Spleen (tissue), 11 donors: ENCODE data around the gene CYP1A2. TPM values are rescaled to one million over a fixed set of nuclear protein-coding genes. Genes with fewer than 3 reads are reported as not detected.

Experiments
- DNase-seq: peaks from one replicate; pipeline ENCODE4 v3.0.0-alpha.2; 2020
- H3K27ac ChIP-seq, 8 donors: fragments of 200-600 bp; sonication (generic) in 7 of 8; 1 replicate in 4 of 8; 2 replicates in 4 of 8; pipeline versions ENCODE4 v1.5.0 to v1.8.0; 2016 to 2021; ENCODE audit warnings: inconsistent platforms in 4 of 8, mild to moderate bottlenecking in 4 of 8, moderate library complexity in 1 of 8
- H3K27me3 ChIP-seq, 7 donors: fragments of 200-600 bp; sonication (generic) in 6 of 7; replicated peaks in 1 of 7; 1 replicate in 4 of 7; 2 replicates in 3 of 7; pipeline versions ENCODE4 v1.5.0 to v1.8.0; 2016 to 2021; ENCODE audit warnings: inconsistent platforms in 3 of 7, mild to moderate bottlenecking in 1 of 7
- H3K36me3 ChIP-seq, 6 donors: fragments of 200-600 bp; sonication (generic) in 5 of 6; 1 replicate in 4 of 6; 2 replicates in 2 of 6; pipeline versions ENCODE4 v1.5.0 to v1.8.0; 2016 to 2021; ENCODE audit warnings: inconsistent platforms in 2 of 6
- H3K4me1 ChIP-seq, 6 donors: fragments of 200-600 bp; sonication (generic) in 5 of 6; 1 replicate in 3 of 6; 2 replicates in 3 of 6; pipeline versions ENCODE4 v1.5.0 to v1.8.0; 2016 to 2021; ENCODE audit warnings: inconsistent platforms in 3 of 6
- H3K4me3 ChIP-seq, 8 donors: fragments of 200-600 bp; sonication (generic) in 7 of 8; 1 replicate in 4 of 8; 2 replicates in 4 of 8; pipeline versions ENCODE4 v1.5.0 to v1.8.0; 2016 to 2021; ENCODE audit warnings: inconsistent platforms in 4 of 8, mild to moderate bottlenecking in 4 of 8, moderate library complexity in 2 of 8
- H3K9me3 ChIP-seq, 8 donors: fragments of 200-600 bp; sonication (generic) in 7 of 8; 1 replicate in 4 of 8; 2 replicates in 4 of 8; pipeline versions ENCODE4 v1.5.0 to v1.8.0; 2016 to 2021; ENCODE audit warnings: inconsistent platforms in 4 of 8
- POLR2A ChIP-seq, 3 donors: fragments of 450-650 bp; IDR thresholded peaks; one replicate each; pipeline ENCODE4 v1.5.1; 2017; ENCODE audit warnings: antibody characterized with exemption in 3 of 3, mild to moderate bottlenecking in 1 of 3
- POLR2AphosphoS5 ChIP-seq, 3 donors: sonication (generic); formaldehyde crosslinking; IDR thresholded peaks; one replicate each; pipeline ENCODE4 v1.5.1; 2017; ENCODE audit warnings: antibody characterized with exemption in 3 of 3
- WGBS, 5 donors: extraction: QIAGEN DNeasy Blood & Tissue Kit in 3 of 5; methylation state at CpG; one replicate each; pipeline versions ENCODE4 v1.1.5 to v1.1.7; 2013 to 2018; 5-methylcytosine and 5-hydroxymethylcytosine counted together
- intact Hi-C: fragments of 100-400 bp; cut with DNase I; formaldehyde crosslinking; loops from one replicate; pipeline ENCODE4 v1.15.0; 2023; ENCODE audit warnings: low total_unique reads
- polyA plus RNA-seq, 3 donors: library from polyadenylated mRNA; stranded (reverse); fragments of 200-250 nt; gene quantifications; one replicate each; pipeline ENCODE4 v1.2.1, GENCODE V29; 2013
- total RNA-seq, 7 donors: library from RNA; depleted of rRNA in 3 of 7; stranded (reverse); fragments of >200 nt in 3 of 7; fragmentation: NEBNext Ultra II Directional in 4 of 7; extraction: Animal tissue kit (Norgen Biotek cat#: 25700) in 4 of 7; gene quantifications; one replicate each; pipeline versions ENCODE4 v1.1.0 to v1.2.1, GENCODE V29; 2016 to 2021
- TF ChIP-seq, protein P1 (sequence below), 11 experiments: fragments of 200-600 bp in 7 of 11; fragments of 450-650 bp in 4 of 11; sonication (generic) in 4 of 11; IDR thresholded peaks in 8 of 11; conservative IDR thresholded peaks in 3 of 11; 1 replicate in 7 of 11; 2 replicates in 4 of 11; pipeline versions ENCODE4 v1.4.0 to v1.8.0; 2016 to 2021; ENCODE audit warnings: antibody characterized with exemption in 11 of 11, inconsistent platforms in 4 of 11, mild to moderate bottlenecking in 1 of 11
- donor health status: healthy with polysubstance abuse.
- donor health status: DM: no; HTN: no; CAD: no; lungs with moderate emphysema.
- donor health status: DM: no; HTN: no; CAD: no.
- donor health status: Bipolar disorder and iron deficiency.
- donor health status: healthy.
- donor health status: DM: no; HTN: no; CAD: no.
- donor health status: DM: yes; HTN: yes; CAD: no.

CYP1A2 gene
- total and polyA plus RNA-seq, 10 donors = not detected

DNA sequence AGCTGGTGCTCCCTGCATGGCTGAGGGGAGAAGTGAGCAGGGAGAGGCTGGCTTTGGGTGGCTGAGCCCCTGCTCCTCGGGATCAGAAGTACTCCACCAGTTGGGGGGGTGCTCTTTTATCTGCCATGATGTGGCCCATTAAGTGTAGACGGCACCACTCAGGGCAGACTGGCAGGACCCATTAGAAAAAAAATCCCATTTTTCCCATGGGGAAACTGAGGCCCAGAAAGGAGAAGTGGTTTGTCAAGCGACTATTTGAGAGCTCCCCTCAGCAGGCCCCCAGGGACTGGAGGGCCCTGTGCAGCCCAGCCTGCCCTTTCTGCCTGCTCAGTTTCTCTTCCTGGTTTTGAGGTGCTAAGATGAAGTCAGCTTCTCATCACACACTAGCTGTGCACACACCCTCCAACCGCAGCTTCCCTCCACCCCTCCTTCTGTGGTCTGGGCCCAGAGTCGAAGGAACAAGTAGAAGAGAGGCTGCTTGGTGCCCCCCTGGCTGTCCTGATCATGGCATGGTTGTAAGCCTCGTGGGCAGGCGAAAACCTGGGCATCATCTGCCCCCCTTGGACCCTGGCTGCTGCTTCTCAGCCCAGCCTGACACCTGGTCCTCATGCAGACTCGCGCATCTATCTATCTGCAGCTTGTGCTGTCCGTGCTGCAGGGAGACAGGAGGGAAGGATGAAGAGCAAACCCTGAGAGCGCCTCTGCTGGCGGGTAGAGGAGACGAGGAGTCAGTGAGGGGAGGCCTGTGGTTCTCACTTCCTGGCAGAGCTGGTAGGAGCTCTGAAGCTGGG lies 38.8 kb downstream of the CYP1A2 start:
- peaks cover 0 to 38% (median 0%) of the 10 kb centered on the region in 6 donors for H3K36me3 ChIP-seq
- TF ChIP-seq POLR2AphosphoS5 (IDR thresholded peaks at IDR 0.05) (peak; percentile 82 to 89 (median 89)), POLR2A (IDR thresholded peaks at IDR 0.05) (peak in 1 of 3 donors; percentile 26)
- TF ChIP-seq, protein P1, sequence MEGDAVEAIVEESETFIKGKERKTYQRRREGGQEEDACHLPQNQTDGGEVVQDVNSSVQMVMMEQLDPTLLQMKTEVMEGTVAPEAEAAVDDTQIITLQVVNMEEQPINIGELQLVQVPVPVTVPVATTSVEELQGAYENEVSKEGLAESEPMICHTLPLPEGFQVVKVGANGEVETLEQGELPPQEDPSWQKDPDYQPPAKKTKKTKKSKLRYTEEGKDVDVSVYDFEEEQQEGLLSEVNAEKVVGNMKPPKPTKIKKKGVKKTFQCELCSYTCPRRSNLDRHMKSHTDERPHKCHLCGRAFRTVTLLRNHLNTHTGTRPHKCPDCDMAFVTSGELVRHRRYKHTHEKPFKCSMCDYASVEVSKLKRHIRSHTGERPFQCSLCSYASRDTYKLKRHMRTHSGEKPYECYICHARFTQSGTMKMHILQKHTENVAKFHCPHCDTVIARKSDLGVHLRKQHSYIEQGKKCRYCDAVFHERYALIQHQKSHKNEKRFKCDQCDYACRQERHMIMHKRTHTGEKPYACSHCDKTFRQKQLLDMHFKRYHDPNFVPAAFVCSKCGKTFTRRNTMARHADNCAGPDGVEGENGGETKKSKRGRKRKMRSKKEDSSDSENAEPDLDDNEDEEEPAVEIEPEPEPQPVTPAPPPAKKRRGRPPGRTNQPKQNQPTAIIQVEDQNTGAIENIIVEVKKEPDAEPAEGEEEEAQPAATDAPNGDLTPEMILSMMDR (IDR thresholded peaks at IDR 0.05 in 8 of 11, conservative IDR thresholded peaks at IDR 0.05 in 3 of 11) = peak; percentile 68 to 90 (median 84)
- H3K4me1 ChIP-seq = peaks cover 87 to 100% (median 97%) of the 10 kb centered on the region in 6 donors
- peak overlapping the region; percentile 94 to 99 (median 96) for H3K27ac ChIP-seq
- intact Hi-C loops = no loop called here
- no peaks in the 10 kb centered on the region for H3K9me3 ChIP-seq
- peak overlapping the region in 7 of 8 donors; percentile 46 to 98 (median 52) for H3K4me3 ChIP-seq
- H3K27me3 ChIP-seq = no peaks in the 10 kb centered on the region
- 2 to 18% (median 13%) methylated on average over 10 to 13 of the region's 13 CpGs for WGBS, 5 donors
- DNase-seq = peak; percentile 97

DNA sequence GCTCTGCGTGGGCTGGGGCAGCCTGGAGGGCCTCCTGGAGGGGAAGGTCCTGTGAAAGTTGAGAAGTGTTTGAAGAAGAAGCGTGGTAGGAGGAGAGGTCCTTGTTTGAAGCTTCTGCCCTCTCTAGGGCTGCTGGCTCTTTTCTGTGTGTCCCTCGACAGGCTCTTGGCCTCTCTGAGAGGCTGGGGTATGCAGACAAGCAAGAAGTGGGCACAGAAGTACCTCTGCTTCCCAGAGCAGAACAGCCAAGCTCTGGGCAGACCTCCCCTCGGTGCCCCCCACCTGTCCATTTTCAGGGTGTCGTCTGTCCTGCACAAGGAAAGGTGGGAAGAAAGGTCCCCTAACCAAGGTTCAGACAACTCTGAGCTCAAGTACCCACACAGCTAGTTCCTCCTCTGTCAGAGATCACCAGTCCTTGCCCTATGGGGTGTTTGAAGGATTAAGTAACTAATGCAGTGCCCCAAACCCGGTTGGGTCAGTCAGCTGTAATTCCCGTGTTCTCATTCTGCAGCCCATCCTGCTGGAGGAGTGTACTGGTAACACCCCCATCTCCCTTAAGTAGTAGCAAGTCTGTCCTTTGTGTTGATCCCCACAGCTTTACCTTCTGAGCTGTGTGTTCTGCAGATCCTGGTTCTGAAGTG lies 39.5 kb downstream of the CYP1A2 start:
- Histone ChIP-seq H3K9me3 (no peaks in the 10 kb centered on the region), H3K4me3 (peak overlapping the region in 7 of 8 donors; percentile 46 to 98 (median 52)), H3K27me3 (no peaks in the 10 kb centered on the region), H3K27ac (peak overlapping the region; percentile 94 to 99 (median 96)), H3K36me3 (peaks cover 0 to 45% (median 0%) of the 10 kb centered on the region in 6 donors), H3K4me1 (peaks cover 94 to 100% (median 100%) of the 10 kb centered on the region in 6 donors)
- TF ChIP-seq POLR2AphosphoS5 (IDR thresholded peaks at IDR 0.05) (no peak), POLR2A (IDR thresholded peaks at IDR 0.05) (no peak)
- TF ChIP-seq, protein P1 (IDR thresholded peaks at IDR 0.05 in 8 of 11, conservative IDR thresholded peaks at IDR 0.05 in 3 of 11) = peak in 1 of 11 experiments; percentile 35
- intact Hi-C loops = no loop called here
- peak; percentile 78 for DNase-seq
- 8 to 17% (median 10%) methylated on average over 7 of the region's 7 CpGs for WGBS, 5 donors

DNA sequence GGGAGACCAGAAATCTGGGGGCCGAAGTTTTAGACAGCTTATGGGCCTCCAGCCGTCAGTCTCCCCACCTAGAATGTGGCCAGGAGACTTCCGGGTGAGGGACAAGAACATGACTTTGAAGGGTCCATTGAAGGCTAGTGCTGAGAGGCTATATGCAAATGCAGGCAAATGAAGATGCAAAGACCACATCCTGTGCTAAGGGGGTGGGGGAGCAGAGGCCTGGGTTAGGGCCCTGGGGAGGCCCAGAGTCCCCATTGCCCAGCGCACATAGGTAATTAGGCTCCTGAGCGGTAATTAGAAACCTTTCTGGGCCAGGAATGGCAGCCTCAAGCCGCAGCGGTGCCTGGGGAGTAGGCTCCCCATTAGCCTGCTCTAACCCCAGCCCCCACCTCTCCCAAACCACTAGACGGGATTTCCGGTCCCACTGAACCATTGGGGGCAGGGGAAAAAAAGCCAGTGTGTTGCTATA lies 40.1 kb downstream of the CYP1A2 start:
- peaks cover 97 to 100% (median 100%) of the 10 kb centered on the region in 6 donors for H3K4me1 ChIP-seq
- peak in 2 of 3 donors; percentile 68 to 74 for TF ChIP-seq POLR2AphosphoS5 (IDR thresholded peaks at IDR 0.05)
- no peak for TF ChIP-seq POLR2A (IDR thresholded peaks at IDR 0.05)
- WGBS, 5 donors = 3 to 19% (median 16%) methylated on average over 9 of the region's 9 CpGs

DNA sequence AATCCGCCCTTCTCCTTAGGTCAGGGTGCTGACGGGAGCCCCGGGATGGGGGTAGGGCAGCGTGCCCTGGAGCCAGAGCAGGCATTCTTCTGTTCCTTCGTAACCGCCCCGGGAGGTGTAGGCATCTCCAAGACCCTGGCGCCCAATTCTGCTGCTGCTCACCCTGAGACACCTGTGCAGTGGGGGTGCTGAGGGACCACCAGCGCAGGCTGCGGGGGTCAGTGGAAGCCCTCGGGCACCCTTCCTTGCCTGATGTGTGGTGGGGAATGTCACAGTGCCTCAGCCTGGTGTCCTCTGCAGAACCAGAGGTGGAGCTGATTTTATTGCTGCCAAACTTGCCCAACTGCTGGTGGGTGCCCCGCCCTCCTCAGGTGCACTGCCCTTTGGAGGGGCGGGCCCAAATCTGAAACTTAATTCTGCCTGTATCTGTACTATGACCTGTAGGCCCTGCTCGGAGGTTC lies 40.6 kb downstream of the CYP1A2 start:
- peaks cover 94 to 100% (median 99%) of the 10 kb centered on the region in 6 donors for H3K4me1 ChIP-seq
- peak; percentile 90 for DNase-seq
- intact Hi-C loops = no loop called here
- H3K4me3 ChIP-seq = peak overlapping the region; percentile 45 to 98 (median 51)
- H3K27me3 ChIP-seq = no peaks in the 10 kb centered on the region
- peak overlapping the region; percentile 94 to 99 (median 96) for H3K27ac ChIP-seq
- 20 to 29% (median 24%) methylated on average over 6 to 14 of the region's 14 CpGs for WGBS, 5 donors
- H3K9me3 ChIP-seq = no peaks in the 10 kb centered on the region
- peaks cover 0 to 45% (median 0%) of the 10 kb centered on the region in 6 donors for H3K36me3 ChIP-seq
- TF ChIP-seq POLR2A (IDR thresholded peaks at IDR 0.05) = peak in 1 of 3 donors; percentile 15
- TF ChIP-seq POLR2AphosphoS5 (IDR thresholded peaks at IDR 0.05) = peak; percentile 36 to 78 (median 68)
- TF ChIP-seq, protein P1 (IDR thresholded peaks at IDR 0.05 in 8 of 11, conservative IDR thresholded peaks at IDR 0.05 in 3 of 11) = no peak

More for the DNA sequence above, 40.1 kb downstream of the CYP1A2 start:
- DNase-seq = peak; percentile 92
- peaks cover 0 to 46% (median 0%) of the 10 kb centered on the region in 6 donors for H3K36me3 ChIP-seq
- H3K4me3 ChIP-seq = peak overlapping the region; percentile 45 to 98 (median 51)
- intact Hi-C loops = no loop called here
- no peaks in the 10 kb centered on the region for H3K27me3 ChIP-seq
- no peaks in the 10 kb centered on the region for H3K9me3 ChIP-seq
- H3K27ac ChIP-seq = peak overlapping the region; percentile 94 to 99 (median 96)
